ENCODE measurements around the gene PIK3R6.
"Not testable (repeated sequence)": the region's sequence is repeated elsewhere in the genome, so short reads cannot be mapped to it uniquely, and the experiment has no call there.

The PIK3R6 gene

DNA sequence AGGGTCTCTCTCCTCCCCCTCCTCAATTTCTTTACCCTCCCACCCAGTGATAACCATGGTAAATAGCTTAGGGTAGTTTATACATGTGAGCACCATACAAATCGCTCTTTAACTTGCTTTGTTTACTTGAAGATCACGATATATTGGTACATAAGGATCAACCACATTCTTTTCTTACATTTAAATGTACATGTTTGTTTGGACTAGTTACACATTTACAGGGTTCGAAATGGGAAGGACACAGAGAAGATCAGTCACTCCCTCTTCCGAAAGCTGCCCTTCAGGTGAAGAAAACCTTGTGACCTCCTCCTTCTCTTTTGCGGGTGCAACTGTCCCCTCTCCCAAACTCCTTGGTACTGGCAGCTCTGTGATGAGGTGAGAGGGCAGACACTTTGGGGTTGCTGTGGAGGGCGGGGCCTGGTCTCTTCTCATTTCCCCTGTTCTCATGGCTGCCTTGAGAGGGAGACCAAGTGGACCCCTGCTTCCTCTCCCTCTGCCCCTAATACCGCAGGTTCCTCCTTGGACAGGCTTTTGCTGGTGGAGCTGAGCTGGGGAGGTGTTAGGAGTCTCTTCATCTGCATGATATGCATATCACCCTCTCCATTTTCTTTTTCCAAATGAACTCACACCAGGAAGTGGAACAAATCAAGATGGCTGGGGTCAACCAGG is 4.7 kb upstream of the PIK3R6 start:
- DNase-seq: peak; percentile 4 to 21

DNA sequence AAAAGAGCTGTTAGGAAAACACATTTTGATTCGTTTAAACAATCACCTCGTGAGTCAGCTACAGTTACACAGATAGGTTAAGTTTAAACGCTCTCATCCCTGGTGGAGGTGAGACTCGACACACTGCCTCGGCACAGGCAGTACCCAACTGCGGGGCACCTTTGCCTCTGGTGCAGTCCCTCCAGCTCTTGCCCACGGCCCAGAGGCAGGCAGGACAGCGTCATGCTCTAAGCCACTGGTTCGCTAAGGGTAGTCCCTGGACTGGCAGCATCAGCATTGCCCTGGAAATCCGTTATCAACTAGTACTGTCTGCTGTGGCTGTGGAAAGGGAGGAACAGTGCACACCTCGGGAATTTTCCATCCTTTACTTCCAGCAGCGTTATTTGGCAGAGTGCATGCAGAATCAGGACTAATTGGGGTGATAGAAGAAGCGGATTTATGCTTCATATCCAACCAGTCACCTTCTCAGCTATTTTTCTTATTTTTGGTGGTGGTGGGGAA is 3.7 kb upstream of the PIK3R6 start:
- DNase-seq: no peak

DNA sequence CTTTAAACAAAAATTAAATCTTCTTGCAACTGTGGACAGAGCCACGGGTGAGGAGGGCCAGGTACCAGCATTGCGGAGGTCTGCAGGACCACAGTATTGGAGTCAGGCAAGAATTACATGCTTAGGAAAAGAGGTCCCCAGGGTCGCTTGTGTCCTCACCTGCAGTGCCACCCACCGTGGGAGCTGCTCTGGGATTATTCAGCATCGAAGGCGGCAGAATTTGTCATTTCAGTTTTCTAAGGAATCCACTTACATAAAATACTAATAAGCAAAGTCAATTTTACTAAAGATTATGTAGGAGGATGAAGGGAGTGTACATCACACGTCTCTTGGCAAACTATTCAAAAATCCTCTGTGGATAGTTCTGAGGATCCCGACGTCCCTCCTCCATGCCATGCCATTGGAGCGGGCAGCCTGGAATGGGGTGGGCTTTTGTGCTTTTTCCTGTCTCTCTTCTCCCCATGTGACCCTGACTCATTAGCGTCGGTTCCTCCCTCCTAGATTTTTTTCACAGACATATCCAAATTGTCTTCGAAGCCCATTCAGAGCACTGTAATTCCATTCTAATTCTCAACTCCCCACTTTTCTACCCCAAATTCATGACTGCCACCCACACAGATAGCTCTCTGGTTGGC is 3.0 kb upstream of the PIK3R6 start:
- DNase-seq: no peak

DNA sequence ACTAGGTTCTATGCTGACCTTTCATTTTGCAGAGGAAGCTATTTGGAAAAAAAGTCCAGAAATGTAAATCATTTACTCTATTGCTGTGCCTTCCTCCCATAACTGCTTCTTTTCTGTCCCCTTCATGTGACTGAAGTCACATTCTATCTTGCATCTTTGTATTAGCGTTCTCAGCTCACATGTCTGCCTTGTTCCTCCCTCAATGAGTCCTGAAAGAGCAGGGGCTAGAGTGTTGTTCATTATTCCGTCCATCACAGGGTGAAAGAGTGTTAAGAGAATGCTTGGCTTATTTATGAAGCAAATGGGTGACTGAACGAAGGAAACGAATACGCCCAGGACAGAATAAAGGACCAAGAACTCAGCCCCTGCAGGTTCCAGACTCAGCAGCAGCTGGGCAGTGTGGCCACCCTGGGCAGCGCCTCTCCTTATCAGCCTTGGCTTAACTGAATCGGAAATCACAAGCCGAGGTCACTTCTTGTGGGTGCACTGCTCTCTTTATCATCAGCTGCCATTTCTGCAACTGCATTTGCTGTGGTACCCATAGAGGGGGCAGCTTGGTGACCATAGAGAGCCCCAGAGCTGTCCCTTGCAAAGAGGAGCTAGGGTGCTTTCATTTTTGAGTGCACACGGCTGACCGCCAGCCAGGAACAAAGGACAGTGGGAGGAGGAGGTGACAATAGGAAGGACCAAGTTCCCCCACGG is 1.8 kb upstream of the PIK3R6 start:
- DNase-seq: no peak

DNA sequence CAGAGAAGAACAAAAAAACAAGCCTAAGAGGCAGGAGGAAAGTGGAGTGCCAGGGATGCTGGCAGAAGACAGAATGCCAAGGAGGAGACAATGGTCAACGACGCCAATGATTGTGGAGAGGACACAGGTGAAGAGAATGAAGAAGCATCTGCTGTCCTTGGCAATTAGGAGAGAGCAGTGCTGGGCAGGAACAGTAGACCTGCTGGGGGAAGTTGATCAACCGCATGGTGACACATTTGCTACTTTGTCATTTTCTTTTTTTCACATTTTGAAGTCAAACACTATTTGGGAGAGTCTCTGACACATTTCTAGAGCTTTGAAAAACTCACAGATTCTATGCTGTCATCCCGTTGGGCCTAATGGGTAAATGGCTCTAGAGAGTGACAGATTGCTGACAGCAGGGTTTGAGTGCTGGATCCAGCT is 1.1 kb upstream of the PIK3R6 start:
- DNase-seq: no peak

DNA sequence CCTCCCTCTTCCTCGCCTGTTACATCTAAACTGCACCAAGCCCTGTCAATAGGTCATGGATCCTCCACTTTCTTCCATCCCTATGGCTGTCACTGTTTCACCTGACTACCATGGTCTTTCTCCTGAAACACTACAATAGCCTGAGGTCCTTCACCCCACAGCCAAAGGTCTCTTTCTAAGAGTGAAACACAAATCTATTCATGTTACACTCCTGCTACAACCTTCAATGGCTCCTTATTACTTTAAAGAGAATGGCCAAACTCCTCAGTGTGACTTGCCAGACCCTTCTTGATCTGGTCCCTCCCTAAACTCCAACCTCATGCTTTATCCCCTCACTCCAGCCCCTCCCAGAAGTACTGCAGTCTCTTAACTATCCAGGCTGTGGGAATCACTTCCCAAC is 618 bp upstream of the PIK3R6 start:
- no peak for DNase-seq

DNA sequence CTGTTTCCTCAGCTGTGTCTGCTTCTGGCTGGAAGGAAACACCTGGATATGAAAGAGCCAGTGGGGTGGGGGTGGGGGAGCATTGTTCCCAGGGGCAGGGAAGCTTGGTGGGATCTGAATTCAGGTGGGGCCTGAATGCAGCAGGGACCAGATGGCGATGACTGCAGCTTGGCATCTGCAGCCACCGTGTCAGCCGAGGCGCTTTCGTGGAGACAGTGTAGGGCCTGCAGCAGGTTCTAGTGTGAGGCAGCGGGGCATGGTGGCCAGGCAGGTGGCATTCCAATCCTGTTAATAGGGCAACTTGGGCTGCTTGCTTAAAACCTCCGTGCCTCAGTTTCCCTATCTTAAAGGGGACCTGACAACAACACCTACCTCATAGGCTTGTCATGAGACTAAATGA is 1.7 kb downstream of the PIK3R6 start:
- DNase-seq: no peak

DNA sequence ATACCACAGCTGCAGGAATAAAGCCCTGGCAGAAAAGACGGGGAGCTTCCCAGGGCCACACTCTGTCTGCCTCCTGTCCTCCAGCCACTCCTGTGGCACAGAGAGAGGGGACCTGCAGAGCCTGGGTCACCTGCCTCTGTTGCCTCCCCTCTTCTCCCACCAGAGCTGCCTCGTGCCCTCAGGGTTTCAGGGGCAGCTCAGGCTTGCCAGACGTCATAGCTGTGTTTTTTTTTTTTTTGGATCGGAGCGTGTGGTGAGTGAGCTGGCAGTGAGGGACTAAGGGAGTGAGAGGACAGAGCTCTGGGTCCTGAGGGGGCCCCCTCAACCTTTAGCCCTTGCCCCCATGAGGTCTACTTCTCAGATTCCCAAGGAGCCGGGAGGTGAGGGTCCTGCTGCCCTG is 2.1 kb downstream of the PIK3R6 start:
- no peak for DNase-seq

DNA sequence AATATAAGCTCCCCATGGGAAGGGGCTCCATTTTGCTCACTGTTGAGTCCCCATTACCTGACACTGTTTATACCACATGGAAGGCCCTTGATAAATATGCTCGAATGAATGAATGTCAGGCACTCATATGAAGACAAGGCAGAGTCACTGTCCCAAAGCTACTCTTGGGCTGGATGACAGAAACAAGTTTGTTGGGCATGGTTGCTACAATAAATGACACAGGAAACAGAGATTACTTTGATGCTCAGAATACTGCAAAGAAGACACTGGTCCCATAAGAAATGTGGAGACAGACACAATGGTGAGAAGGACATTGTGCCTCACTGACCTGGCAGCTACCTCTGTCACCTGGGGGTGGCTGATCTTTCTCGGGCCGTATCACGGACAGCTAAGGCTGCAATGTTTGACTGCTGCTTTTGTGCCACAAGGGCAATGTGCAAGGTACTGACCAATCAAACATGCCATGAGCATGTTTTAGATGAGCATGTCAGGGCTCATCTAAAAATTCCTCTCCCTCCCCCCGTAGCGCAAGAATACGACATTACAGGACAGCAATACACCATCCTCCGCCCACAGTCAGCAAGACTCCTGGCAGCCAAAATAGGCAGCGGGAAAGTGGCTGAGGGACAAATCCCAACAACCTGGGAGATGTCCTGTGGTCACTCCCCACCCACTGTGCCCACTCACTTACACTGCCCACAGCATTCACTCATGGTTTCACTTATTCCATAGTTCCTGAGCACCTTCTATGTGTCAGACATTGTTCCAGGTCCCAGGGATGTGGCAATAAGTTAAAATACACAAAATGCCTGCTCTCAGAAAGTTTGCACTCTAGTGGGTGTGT is 5.0 kb downstream of the PIK3R6 start:
- no peak for DNase-seq

DNA sequence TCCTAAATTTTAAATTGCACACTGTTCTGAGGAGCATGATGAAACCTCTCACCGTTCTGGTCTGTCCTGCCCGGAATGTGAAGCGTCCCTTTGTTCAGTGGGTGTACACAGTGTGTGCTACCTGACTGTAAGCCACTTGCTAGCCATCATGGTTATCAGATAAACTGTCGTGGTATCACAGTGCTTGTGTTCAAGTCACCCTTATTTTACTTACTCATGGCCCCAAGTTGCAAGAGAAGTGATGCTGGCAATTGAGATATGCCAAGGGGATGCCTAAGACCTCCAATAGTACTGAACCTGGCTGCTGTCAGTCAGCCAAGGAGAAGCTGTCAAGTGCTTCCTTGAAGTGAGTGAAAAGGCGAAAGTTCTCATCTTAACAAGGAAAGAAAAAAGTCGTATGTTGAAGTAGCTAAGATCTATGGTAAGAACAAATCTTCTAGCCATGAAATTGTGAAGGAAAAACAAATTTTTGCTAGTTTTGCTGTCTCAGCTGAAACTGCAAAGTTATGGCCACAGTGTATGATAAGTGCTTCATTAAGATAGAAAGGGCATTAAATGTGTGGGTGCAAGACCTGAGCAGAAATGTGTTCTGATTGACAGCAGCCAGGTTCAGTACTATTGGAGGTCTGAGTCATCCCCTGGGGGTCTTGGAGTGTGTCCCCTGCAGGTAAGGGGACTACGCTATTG is 5.8 kb downstream of the PIK3R6 start:
- DNase-seq: no peak

DNA sequence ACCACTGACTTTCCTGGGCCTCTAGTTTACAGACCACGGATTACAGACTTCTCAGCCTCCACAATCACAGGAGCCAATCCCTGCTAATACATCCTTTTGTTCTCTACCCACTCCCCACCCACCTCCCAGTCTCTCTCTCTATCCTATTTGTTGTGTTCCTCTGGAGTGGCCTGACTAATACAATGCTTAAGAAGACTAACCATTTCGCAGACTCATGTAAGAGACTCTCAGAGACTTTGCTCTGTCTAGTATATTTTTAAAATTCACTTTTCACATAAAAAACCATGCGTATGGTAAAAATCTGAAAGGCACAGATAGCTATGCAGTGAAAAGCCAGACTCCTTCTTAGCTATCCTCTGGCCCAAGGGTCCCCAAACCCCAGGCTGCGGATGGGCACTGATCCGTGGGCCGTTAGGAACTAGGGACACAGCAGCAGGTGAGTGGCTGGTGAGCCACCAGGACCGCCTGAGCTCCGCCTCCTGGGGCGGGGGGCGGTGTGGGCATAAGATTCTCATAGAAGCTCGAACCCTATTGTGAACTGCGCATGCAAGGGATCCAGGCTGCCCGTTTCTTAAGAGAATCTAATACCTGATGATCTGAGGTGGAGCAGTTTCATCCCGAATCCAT is 7.6 kb downstream of the PIK3R6 start:
- DNase-seq: no peak

DNA sequence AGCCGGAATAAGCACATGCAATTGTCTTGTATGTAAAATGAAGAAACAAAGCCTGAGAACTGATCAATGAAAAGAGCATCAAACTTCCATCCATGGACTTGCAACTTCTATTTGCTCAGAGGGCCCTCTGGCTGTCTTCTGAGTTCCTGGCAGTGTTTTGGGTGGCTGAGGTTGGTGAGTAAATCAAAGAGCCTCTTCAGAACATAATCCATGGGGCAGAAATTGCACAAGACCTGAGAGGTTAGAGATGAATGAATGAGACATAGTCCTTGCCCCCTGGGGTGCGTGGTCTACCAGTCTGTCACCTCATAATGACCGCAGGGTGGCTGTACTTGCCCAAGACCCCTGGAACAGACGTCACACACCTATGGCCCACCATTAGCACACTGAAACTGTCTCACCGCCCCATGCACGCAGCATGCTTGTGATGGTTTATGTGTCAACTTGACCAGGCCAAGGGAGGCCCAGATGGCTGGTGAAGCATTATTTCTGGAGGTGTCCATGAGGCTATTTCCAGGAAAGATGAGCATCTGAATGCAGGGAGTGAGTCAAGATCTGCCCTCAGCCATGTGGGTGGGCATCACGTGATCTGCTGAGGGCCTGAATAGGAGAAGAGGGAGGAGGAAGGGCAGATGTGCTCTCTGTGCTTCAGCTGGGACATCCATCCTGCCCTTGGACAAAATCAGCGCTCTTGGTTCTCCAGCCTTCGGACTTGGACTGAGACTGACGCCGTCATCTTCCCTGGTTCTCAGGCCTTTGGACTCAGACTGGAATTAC is 8.3 kb downstream of the PIK3R6 start:
- DNase-seq: no peak

DNA sequence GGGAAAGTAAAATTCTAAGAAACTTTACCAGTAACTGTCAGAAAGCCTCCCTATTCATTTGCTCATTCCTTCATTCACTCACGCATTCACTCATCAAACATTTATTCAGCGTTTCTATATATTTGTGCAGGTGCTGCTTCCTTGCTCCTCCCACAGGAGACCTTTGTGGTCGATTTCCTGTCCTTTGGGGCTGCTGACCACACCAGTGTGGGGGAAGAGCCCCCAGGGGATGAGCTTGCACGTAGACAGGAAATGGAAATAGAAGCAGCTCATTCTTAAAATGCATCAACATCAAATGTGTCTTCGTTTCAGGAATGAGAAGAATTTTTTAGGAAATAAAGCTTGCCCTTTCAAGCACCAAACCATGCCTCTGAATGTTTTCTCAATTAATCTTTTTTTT is 9.6 kb downstream of the PIK3R6 start:
- DNase-seq: peak; percentile 1 to 6

DNA sequence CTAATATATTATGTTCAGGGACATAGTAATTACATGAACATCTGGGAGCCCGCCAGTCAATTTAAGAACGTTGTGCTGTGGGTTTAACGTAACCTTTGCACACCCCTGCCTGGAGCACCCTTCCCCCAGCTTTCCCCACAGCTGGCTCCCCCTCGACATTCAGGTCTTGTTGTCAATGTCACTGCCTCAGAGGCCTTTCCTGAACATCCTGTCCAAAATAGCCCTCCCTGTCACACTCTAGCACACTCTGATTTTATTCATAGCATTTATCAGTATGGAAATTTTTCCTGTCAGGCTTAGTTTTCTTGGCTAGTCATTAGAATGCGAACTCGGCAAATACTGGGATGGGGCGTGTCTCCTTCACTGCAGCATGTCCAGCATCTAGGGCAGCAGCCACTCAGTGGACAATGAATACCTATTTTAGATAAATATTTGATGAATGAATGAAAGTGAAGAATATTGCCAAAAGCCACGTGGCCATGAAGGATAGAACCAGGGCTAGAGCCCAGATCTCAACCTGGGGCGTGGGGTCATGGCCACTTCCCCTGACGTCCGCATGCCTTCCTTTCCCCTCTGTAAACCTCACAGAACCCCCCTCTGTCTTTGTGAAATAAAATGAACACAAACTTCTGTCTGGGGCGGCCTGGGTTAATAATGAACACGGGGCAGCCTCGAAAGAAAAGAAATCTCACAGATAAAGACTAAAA is 10.5 kb downstream of the PIK3R6 start:
- DNase-seq: no peak

DNA sequence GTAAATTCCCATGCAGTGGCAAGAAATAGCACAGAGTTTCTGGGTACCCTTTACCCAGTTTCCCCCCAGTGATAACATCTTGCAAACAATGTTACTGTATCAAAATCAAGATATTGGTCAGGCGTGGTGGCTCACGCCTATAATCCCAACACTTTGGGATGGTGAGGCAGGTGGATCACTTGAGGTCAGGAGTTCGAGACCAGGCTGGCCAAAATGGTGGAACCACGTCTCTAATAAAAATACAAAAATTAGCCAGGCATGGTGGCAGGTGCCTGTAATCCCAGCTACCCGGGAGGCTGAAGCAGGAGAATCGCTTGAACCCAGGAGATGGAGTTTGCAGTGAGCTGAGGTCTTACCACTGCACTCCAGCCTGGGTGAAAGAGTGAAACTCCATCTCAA is 11.3 kb downstream of the PIK3R6 start:
- not testable (repeated sequence) for DNase-seq

DNA sequence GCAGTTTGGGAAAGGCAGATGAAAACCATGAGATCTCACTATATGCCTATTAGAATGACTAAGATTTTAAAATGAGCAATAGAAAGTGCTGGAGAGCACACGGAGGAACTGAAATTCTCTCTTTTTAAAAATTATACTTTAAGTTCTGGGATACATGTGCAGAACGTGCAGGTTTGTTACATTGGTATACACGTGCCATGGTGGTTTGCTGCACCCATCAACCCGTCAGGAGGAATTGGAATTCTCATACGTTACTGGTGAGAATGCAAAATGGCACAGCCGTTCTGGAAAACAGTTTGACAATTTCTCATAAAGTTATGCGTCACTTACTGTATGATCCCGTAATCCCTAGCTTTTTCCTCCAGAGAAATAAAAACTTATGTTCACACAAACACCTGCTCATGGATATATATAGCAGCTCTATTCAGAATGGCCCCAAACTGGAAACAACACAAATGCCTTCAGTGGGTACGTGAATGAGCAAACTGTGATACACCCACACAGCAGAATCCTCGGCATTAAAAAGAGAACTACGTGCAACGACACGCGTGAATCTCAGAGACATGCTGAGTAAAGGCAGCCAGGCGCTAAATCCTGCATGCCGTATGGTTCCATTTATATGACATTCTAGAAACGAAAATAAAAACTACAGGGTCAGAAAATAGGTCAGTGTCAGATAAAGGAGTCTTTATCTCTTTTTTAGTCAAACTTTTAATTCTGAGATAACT is 11.8 kb downstream of the PIK3R6 start:
- DNase-seq: no peak

DNA sequence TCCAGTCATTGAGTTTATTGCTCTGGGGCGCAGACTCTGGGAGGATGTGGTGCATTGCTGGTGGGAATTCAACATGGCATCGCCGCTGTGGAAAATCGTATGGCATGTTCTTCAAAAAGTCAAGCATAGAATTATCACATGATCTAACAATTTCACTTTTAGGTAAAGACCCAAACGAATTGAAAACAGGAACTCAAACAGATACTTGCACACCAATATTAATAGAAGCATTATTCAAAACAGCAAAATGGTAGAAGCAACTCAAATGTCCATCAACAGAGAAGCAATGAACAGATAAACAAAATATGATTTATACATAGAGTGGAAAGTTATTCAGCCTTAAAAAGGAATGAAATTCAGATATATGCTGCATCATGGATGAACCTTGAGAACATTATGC is 15.9 kb downstream of the PIK3R6 start:
- DNase-seq: no peak

DNA sequence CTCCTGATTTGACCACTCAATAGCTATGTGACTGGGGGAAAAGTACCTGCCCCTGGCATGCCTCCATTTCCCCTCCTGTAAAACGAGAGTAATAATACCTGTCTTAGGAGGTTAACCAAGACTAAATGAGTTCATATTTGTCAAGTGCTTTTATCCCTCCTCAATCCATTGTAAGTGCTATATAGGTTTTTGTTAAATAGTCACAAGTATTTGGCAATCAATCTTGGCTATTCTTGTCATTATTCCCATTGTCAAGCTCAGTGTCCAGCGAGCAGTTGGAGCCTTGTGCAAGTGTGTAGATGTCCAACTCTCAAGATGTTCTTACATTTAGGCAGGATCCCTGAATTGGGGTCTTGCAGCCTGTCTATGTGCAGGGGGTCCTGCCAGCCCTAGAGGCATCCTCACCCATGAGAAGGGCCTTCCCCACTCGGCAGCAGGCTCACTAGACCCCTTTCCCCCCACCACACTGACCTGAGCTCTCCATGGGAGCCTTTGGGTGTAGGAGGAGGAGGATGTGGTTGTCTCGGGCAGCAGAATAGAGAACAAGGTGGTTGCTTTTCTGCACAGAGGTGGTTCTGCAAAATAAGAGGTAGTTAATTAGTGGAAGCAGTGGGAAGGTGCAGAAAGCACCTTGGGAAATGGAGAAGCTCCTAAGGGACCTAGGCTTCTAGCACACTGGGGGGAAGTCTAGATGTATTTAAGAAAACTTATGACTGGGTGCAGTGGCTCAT is 18.0 kb downstream of the PIK3R6 start:
- no peak for DNase-seq

DNA sequence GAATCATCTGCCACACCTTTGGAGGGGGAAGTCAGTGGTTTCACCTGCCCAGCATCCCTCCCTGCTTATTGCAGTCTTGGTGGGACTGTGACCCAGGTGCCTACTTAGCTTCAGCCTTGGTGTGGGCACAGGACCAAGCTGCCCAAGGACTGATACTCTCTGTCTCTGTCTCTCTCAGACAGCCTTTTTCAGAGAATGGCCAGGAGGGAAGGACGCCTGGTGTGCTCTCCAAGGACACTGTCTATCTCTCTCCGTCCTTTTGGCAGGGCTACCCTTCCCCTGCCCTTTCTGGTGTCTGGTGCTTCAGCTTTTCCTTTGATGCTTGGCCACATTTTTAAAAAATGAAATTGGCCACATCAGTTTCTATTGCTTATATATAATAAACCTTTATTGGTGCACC is 19.6 kb downstream of the PIK3R6 start:
- DNase-seq: no peak
